Activated CD8-positive, alpha-beta memory T cell treated with anti-CD3 and anti-CD28 coated beads for 1 hour (primary cell): ENCODE data around the gene ITGAD.
A peak's percentile ranks its signal among the peaks of the same experiment; 100 is the strongest.
"Not testable (repeated sequence)": the region's sequence is repeated elsewhere in the genome, so short reads cannot be mapped to it uniquely, and the experiment has no call there.

Source experiments
- DNase-seq, 2 donors: peaks; one replicate each; pipeline ENCODE4 v3.0.0-alpha.2; 2020; ENCODE audit warnings: low read depth in 1 of 2; ENCODE audit errors: extremely low read depth in 1 of 2

The ITGAD gene

GRCh38 chr16:31429314-31429713, 36.2 kb downstream of the ITGAD start:
- DNase-seq: no peak

- DNase-seq: no peak
These were observed 36.7 kb downstream of the ITGAD start for GRCh38 chr16:31429796-31430195.

GRCh38 chr16:31430380-31431052, 37.4 kb downstream of the ITGAD start:
- no peak for DNase-seq

- no peak for DNase-seq
These were observed 42.4 kb downstream of the ITGAD start for GRCh38 chr16:31435341-31436220.

- no peak for DNase-seq
These were observed 43.3 kb downstream of the ITGAD start for GRCh38 chr16:31436221-31437045.

- DNase-seq: no peak
These were observed 45.3 kb downstream of the ITGAD start for GRCh38 chr16:31438414-31438813.

- DNase-seq: not testable (repeated sequence)
These were observed 45.9 kb downstream of the ITGAD start for GRCh38 chr16:31439023-31439422.

- DNase-seq: no peak
These were observed 46.4 kb downstream of the ITGAD start for GRCh38 chr16:31439519-31439918.

GRCh38 chr16:31440516-31441184, 47.5 kb downstream of the ITGAD start:
- no peak for DNase-seq

GRCh38 chr16:31441956-31442355, 48.8 kb downstream of the ITGAD start:
- no peak for DNase-seq

GRCh38 chr16:31445931-31446330, 52.8 kb downstream of the ITGAD start:
- not testable (repeated sequence) for DNase-seq

- no peak for DNase-seq
These were observed 58.1 kb downstream of the ITGAD start for GRCh38 chr16:31451201-31451600.

- no peak for DNase-seq
These were observed 58.7 kb downstream of the ITGAD start for GRCh38 chr16:31451681-31452351.

- DNase-seq: no peak
These were observed 59.5 kb downstream of the ITGAD start for GRCh38 chr16:31452631-31453106.

- no peak for DNase-seq
These were observed 60.4 kb downstream of the ITGAD start for GRCh38 chr16:31453255-31454204.

GRCh38 chr16:31455601-31456314, 62.6 kb downstream of the ITGAD start:
- DNase-seq: no peak

- no peak for DNase-seq
These were observed 63.8 kb downstream of the ITGAD start for GRCh38 chr16:31456988-31457360.

GRCh38 chr16:31458073-31458843, 65.1 kb downstream of the ITGAD start:
- peak in 1 of 2 donors; percentile 28 for DNase-seq
